Measurements from ENCODE around the gene RIMS3. TPM values are rescaled to one million over a fixed set of nuclear protein-coding genes. Genes with fewer than 3 reads are reported as not detected.

Gene RIMS3
- total RNA-seq, 4 donors from 2014 or later = 0.79 to 2.2 (median 1.7) TPM

- TF ChIP-seq CTCF (IDR thresholded peaks at IDR 0.05) = no peak
- no peak for DNase-seq (ENCODE audit: low spot score)
- no peak for ATAC-seq (ENCODE audit: low FRiP score)
Measured at GRCh38 chr1:40679165-40679953, 13.9 kb upstream of the RIMS3 start.

- no peak for DNase-seq (ENCODE audit: low spot score)
- TF ChIP-seq CTCF (IDR thresholded peaks at IDR 0.05) = no peak
- ATAC-seq (ENCODE audit: low FRiP score) = no peak
Measured at GRCh38 chr1:40676501-40676900, 11.0 kb upstream of the RIMS3 start.

GRCh38 chr1:40673452-40673851 lies 8.0 kb upstream of the RIMS3 start:
- no peak for TF ChIP-seq CTCF (IDR thresholded peaks at IDR 0.05)
- ATAC-seq (ENCODE audit: low FRiP score) = no peak
- no peak for DNase-seq (ENCODE audit: low spot score)

GRCh38 chr1:40668769-40669525 lies 3.5 kb upstream of the RIMS3 start:
- DNase-seq (ENCODE audit: low spot score) (peak; percentile 59), ATAC-seq (ENCODE audit: low FRiP score) (no peak)
- TF ChIP-seq CTCF (IDR thresholded peaks at IDR 0.05) = peak in 2 of 3 donors; percentile 26 to 56

- no peak for DNase-seq (ENCODE audit: low spot score)
- no peak for ATAC-seq (ENCODE audit: low FRiP score)
- TF ChIP-seq CTCF (IDR thresholded peaks at IDR 0.05) = no peak
Measured at GRCh38 chr1:40664791-40665190, 691 bp downstream of the RIMS3 start.

- ATAC-seq (ENCODE audit: low FRiP score) = no peak
- DNase-seq (ENCODE audit: low spot score) = no peak
- TF ChIP-seq CTCF (IDR thresholded peaks at IDR 0.05) = no peak
Measured at GRCh38 chr1:40664167-40664537, 1.3 kb downstream of the RIMS3 start.
